ENCODE measurements around the gene ARX.

The ARX gene

GRCh38 chrX:25016361-25016671, 551 bp upstream of the ARX start:
- DNase-seq: no peak

- DNase-seq: no peak
Observed at GRCh38 chrX:25014366-25014838, 1.4 kb downstream of the ARX start.

- no peak for DNase-seq
Observed at GRCh38 chrX:25013632-25014365, 2.0 kb downstream of the ARX start.

GRCh38 chrX:25012793-25013631, 2.8 kb downstream of the ARX start:
- no peak for DNase-seq

- no peak for DNase-seq
Observed at GRCh38 chrX:25012433-25012735, 3.4 kb downstream of the ARX start.

- no peak for DNase-seq
Observed at GRCh38 chrX:25011589-25012432, 4.0 kb downstream of the ARX start.

GRCh38 chrX:25010784-25011588, 4.8 kb downstream of the ARX start:
- DNase-seq: no peak

GRCh38 chrX:25009407-25009806, 6.4 kb downstream of the ARX start:
- no peak for DNase-seq

- DNase-seq: no peak
Observed at GRCh38 chrX:25007059-25008053, 8.4 kb downstream of the ARX start.

- DNase-seq: no peak
Observed at GRCh38 chrX:25006586-25007058, 9.1 kb downstream of the ARX start.

- no peak for DNase-seq
Observed at GRCh38 chrX:25005382-25006185, 10.2 kb downstream of the ARX start.

- DNase-seq: no peak
Observed at GRCh38 chrX:25005034-25005381, 10.8 kb downstream of the ARX start.

GRCh38 chrX:25004485-25005032, 11.2 kb downstream of the ARX start:
- DNase-seq: no peak

- no peak for DNase-seq
Observed at GRCh38 chrX:25004040-25004439, 11.7 kb downstream of the ARX start.

- DNase-seq: no peak
Observed at GRCh38 chrX:25003066-25003849, 12.5 kb downstream of the ARX start.

- DNase-seq: no peak
Observed at GRCh38 chrX:25002661-25003020, 13.1 kb downstream of the ARX start.

GRCh38 chrX:25001808-25002660, 13.7 kb downstream of the ARX start:
- DNase-seq: no peak

GRCh38 chrX:24999511-24999910, 16.3 kb downstream of the ARX start:
- DNase-seq: no peak
